AG20443 (cell line): ENCODE measurements around the gene FRMD8.
A peak's percentile ranks its signal among the peaks of the same experiment; 100 is the strongest.

Experiments used
- DNase-seq: peaks from one replicate; pipeline ENCODE4 v3.0.0; 2012; ENCODE audit warnings: low spot score, mixed read lengths

FRMD8 gene

GRCh38 chr11:65414776-65415498 is 28.5 kb downstream of the FRMD8 start:
- peak; percentile 69 for DNase-seq

DNA sequence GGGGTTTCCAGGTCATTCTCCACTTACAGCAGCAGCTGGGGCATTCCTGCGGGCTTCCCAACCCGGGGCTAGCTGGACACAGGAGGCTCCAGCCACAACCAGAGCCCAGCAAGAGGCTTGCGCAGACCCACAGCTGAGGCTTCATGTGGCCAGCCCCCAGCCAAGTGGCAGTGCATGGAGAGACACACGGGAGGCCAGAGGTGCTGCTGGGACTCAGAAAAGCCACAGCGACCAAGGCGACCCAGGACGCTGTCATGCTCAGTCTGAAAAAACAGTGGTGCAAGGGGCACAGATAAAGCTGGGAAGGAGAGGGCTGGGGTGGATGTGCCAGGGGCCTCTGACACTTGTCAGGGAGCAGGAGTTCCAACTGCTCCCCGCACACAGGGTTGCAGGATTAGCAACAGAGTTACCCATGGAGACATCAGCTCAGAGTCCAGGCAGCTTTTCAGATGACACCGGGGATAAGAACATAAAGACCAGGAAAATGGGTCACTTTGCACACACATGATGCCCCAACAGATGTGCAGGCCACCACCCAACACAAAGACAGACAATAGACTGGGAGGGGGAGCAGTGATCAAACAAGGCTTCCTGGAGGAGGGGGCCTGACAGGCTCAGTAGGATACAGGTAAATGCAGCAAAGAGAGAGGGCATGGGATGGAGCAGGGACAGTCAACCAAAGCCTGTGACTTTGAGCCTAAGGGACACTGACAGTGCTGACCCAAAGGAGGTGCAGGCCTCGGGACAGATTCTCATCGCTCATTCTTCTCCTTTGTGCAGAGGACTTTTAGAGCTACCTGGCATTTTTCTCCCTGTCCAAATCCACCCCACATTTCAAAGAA is 29.3 kb downstream of the FRMD8 start:
- no peak for DNase-seq

DNA sequence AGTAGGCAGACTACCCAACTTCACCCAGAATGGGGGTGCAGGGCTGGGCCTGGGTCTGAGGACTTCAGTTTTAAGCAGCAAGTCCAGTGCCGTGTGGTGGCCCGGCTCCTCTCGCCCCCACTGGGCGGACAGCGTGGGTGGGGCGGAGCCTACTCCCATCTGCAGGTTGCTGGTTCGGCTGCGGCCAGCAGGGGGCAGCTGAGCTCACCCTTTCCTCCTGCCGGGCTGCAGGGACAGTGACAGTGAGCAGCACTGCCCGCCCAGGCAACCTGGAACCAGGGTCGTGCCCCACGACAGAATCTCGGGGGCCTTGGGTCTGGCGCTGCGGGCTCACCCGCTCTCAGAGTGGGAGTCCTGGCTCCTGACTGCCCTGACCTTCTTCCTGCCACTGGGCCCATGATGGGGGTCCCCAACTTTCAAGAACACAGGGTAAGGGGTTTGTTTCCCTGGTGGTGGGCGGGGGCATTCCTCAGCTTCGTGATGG is 29.9 kb downstream of the FRMD8 start:
- DNase-seq: peak; percentile 90

GRCh38 chr11:65416841-65417701 is 30.6 kb downstream of the FRMD8 start:
- DNase-seq: no peak

GRCh38 chr11:65417702-65418430 is 31.4 kb downstream of the FRMD8 start:
- peak; percentile 70 for DNase-seq

DNA sequence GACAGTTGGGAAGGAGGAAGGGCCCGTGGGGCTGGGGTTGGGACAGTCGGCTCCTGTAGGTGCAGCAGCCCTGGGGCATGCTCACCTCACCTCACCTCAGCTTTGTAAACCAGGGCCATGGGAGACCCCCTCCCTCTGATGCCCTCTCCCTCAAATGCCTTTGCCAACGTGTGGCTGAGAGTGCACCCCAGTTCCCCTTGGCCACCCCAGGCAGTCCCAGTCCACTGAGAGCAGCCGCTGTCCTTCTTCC is 31.9 kb downstream of the FRMD8 start:
- no peak for DNase-seq

- DNase-seq: peak; percentile 84
Measured at GRCh38 chr11:65418681-65419459, 32.4 kb downstream of the FRMD8 start.

DNA sequence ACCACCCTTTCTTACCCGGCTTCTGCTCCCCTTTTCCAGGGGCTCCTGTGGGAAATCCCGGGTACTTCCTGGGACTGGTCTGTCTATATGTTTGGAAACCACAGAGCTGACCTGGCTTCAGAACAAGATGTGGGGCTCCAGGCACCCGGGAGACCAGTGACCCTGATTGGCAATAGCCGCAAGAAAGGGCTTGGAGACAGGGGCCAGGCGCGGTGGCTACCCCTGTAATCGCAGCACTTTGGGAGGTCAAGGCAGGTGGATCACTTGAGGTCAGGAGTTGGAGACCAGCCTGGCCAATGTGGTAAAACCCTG is 33.0 kb downstream of the FRMD8 start:
- no peak for DNase-seq

- peak; percentile 70 for DNase-seq
Measured at GRCh38 chr11:65419772-65420481, 33.5 kb downstream of the FRMD8 start.

- DNase-seq: no peak
Measured at GRCh38 chr11:65420506-65420905, 34.1 kb downstream of the FRMD8 start.

GRCh38 chr11:65420979-65421793 is 34.7 kb downstream of the FRMD8 start:
- DNase-seq: peak; percentile 83

DNA sequence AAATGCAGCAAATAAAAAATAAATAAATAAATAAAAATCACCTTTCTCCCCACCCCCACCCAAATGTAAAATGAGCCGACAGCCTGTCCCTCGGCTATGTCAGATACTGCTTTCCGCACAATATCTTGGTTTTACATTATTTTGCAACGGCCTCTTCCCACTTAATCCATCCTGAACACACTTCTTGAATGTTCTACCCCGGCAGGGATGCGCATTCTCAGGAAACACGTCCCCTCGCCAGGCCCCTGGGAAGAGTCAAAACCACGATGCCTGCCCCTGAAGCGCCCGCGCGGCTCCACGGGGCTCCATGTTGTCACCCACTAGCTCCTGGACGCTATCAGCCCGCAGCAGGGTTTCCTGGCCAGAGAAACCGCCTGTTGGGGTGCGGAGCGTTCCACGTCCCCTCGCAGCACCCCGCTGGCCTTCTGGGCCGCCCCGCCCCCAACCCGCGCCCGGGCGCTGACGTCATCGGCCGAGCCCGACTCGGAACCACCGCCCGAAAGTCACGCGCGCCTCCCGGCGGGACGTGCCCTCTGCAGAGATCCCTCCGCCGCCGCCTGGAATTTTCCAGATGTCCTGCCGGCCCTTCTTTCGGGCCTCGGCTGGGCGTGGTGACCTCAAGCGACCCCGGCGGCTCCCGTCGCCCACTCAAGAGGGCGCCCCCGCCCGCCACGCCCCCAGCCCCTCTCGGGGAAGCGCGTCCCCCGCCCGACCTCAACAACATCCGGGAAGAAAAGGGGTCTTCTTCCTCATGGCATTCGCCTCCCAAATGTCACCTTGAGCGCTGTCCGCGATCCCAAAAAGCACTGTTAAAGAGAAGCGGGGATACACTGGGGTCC is 35.6 kb downstream of the FRMD8 start:
- DNase-seq: peak; percentile 86

DNA sequence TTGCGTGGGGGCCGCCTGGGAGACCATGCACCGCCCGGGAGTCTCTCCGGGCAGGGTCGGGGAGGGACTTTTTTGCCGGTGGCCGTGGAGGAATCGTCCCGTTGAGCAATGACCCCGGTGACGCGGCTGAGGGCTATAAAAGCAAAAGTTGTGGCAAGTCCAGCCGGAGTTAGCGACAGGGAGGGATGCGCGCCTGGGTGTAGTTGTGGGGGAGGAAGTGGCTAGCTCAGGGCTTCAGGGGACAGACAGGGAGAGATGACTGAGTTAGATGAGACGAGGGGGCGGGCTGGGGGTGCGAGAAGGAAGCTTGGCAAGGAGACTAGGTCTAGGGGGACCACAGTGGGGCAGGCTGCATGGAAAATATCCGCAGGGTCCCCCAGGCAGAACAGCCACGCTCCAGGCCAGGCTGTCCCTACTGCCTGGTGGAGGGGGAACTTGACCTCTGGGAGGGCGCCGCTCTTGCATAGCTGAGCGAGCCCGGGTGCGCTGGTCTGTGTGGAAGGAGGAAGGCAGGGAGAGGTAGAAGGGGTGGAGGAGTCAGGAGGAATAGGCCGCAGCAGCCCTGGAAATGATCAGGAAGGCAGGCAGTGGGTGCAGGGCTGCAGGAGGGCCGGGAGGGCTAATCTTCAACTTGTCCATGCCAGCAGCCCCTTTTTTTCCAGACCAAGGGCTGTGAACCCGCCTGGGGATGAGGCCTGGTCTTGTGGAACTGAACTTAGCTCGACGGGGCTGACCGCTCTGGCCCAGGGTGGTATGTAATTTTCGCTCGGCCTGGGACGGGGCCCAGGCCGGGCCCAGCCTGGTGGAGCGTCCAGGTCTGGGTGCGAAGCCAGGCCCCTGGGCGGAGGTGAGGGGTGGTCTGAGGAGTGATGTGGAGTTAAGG is 36.4 kb downstream of the FRMD8 start, which contains the start of gene NEAT1:
TSS of gene NEAT1 (plus strand) at position 166 of the 883 bp plus-strand sequence.
- DNase-seq: peak; percentile 68

DNA sequence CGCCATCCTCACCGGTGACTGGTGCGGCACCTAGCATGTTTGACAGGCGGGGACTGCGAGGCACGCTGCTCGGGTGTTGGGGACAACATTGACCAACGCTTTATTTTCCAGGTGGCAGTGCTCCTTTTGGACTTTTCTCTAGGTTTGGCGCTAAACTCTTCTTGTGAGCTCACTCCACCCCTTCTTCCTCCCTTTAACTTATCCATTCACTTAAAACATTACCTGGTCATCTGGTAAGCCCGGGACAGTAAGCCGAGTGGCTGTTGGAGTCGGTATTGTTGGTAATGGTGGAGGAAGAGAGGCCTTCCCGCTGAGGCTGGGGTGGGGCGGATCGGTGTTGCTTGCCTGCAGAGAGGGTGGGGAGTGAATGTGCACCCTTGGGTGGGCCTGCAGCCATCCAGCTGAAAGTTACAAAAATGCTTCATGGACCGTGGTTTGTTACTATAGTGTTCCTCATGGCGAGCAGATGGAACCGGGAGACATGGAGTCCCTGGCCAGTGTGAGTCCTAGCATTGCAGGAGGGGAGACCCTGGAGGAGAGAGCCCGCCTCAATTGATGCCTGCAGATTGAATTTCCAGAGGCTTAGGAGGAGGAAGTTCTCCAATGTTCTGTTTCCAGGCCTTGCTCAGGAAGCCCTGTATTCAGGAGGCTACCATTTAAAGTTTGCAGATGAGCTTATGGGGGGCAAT is 37.2 kb downstream of the FRMD8 start:
- no peak for DNase-seq

- no peak for DNase-seq
Measured at GRCh38 chr11:65424205-65425104, 38.0 kb downstream of the FRMD8 start.
